IMR-90 (cell line): Measurements from ENCODE around the gene TIMELESS.
"Not testable (repeated sequence)": the region's sequence is repeated elsewhere in the genome, so short reads cannot be mapped to it uniquely, and the experiment has no call there.

Experiments used
- BHLHE40 ChIP-seq: fragments of 150-350 bp; IDR thresholded peaks from 2 replicates; pipeline ENCODE4 v1.6.1; 2016; ENCODE audit warnings: mild to moderate bottlenecking, low read depth, low read length
- CHD1 ChIP-seq: IDR thresholded peaks from 2 replicates; pipeline ENCODE4 v1.6.1; 2012; ENCODE audit warnings: low read depth, low read length, improper control_type of control experiment
- MAFK ChIP-seq: IDR thresholded peaks from 2 replicates; pipeline ENCODE4 v1.6.1; 2012; ENCODE audit warnings: low read depth, low read length, improper control_type of control experiment
- MAZ ChIP-seq: IDR thresholded peaks from 2 replicates; pipeline ENCODE4 v1.6.1; 2012; ENCODE audit warnings: low read depth, mild to moderate bottlenecking, low read length, improper control_type of control experiment, moderate library complexity, borderline replicate concordance
- MXI1 ChIP-seq: IDR thresholded peaks from 2 replicates; pipeline ENCODE4 v1.6.1; 2012; ENCODE audit warnings: low read depth, mild to moderate bottlenecking, low read length, moderate library complexity, borderline replicate concordance
- POLR2A ChIP-seq: IDR thresholded peaks from 2 replicates; pipeline ENCODE4 v1.6.1; 2012; ENCODE audit warnings: mild to moderate bottlenecking, low read depth, low read length
- RAD21 ChIP-seq: IDR thresholded peaks from 2 replicates; pipeline ENCODE4 v1.6.1; 2012; ENCODE audit warnings: low read length, improper control_type of control experiment
- RCOR1 ChIP-seq: IDR thresholded peaks from 2 replicates; pipeline ENCODE4 v1.6.1; 2012; ENCODE audit warnings: mild to moderate bottlenecking, low read length, improper control_type of control experiment; ENCODE audit not compliant: insufficient replicate concordance
- RFX5 ChIP-seq: IDR thresholded peaks from 2 replicates; pipeline ENCODE4 v1.8.0; 2012; ENCODE audit warnings: low read depth, mild to moderate bottlenecking, low read length, moderate library complexity
- SMC3 ChIP-seq: fragments of 150-350 bp; IDR thresholded peaks from 2 replicates; pipeline ENCODE4 v1.6.1; 2016; ENCODE audit warnings: low read depth, mild to moderate bottlenecking, antibody characterized with exemption, low read length, moderate library complexity
- TF ChIP-seq, protein P1 (sequence below): conservative IDR thresholded peaks from 2 replicates; pipeline ENCODE4 v1.5.1; 2012; ENCODE audit warnings: mild to moderate bottlenecking, low read depth, low read length, improper control_type of control experiment
- TF ChIP-seq, protein P2 (sequence below): fragments of 150-350 bp; IDR thresholded peaks from 2 replicates; pipeline ENCODE4 v1.6.1; 2017; ENCODE audit warnings: mild to moderate bottlenecking, antibody characterized with exemption, low read length, low read depth

GRCh38 chr12:56401612-56402011, 47.6 kb downstream of the TIMELESS start:
- not testable (repeated sequence) for TF ChIP-seq POLR2A, MAFK, BHLHE40, SMC3, MAZ, RFX5, RAD21, MXI1, CHD1, RCOR1
- TF ChIP-seq, protein P1, sequence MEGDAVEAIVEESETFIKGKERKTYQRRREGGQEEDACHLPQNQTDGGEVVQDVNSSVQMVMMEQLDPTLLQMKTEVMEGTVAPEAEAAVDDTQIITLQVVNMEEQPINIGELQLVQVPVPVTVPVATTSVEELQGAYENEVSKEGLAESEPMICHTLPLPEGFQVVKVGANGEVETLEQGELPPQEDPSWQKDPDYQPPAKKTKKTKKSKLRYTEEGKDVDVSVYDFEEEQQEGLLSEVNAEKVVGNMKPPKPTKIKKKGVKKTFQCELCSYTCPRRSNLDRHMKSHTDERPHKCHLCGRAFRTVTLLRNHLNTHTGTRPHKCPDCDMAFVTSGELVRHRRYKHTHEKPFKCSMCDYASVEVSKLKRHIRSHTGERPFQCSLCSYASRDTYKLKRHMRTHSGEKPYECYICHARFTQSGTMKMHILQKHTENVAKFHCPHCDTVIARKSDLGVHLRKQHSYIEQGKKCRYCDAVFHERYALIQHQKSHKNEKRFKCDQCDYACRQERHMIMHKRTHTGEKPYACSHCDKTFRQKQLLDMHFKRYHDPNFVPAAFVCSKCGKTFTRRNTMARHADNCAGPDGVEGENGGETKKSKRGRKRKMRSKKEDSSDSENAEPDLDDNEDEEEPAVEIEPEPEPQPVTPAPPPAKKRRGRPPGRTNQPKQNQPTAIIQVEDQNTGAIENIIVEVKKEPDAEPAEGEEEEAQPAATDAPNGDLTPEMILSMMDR, result not testable (repeated sequence)
- TF ChIP-seq, protein P2, sequence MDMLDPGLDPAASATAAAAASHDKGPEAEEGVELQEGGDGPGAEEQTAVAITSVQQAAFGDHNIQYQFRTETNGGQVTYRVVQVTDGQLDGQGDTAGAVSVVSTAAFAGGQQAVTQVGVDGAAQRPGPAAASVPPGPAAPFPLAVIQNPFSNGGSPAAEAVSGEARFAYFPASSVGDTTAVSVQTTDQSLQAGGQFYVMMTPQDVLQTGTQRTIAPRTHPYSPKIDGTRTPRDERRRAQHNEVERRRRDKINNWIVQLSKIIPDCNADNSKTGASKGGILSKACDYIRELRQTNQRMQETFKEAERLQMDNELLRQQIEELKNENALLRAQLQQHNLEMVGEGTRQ, result not testable (repeated sequence)
